GM12875 (cell line): ENCODE results near the gene UBE2F.
"Not testable (repeated sequence)": the region's sequence is repeated elsewhere in the genome, so short reads cannot be mapped to it uniquely, and the experiment has no call there.

Experiments used
- H3K4me3 ChIP-seq: one replicate; pipeline ENCODE4 v1.5.1; 2011; ENCODE audit warnings: low read depth, low read length, control low read depth
- TF ChIP-seq, protein P1 (sequence below): IDR thresholded peaks from 2 replicates; pipeline ENCODE4 v1.5.1; 2011; ENCODE audit warnings: low read depth, mild to moderate bottlenecking, control low read depth, inconsistent platforms, low read length, moderate library complexity, borderline replicate concordance; ENCODE audit not compliant: insufficient read depth

Gene UBE2F

DNA sequence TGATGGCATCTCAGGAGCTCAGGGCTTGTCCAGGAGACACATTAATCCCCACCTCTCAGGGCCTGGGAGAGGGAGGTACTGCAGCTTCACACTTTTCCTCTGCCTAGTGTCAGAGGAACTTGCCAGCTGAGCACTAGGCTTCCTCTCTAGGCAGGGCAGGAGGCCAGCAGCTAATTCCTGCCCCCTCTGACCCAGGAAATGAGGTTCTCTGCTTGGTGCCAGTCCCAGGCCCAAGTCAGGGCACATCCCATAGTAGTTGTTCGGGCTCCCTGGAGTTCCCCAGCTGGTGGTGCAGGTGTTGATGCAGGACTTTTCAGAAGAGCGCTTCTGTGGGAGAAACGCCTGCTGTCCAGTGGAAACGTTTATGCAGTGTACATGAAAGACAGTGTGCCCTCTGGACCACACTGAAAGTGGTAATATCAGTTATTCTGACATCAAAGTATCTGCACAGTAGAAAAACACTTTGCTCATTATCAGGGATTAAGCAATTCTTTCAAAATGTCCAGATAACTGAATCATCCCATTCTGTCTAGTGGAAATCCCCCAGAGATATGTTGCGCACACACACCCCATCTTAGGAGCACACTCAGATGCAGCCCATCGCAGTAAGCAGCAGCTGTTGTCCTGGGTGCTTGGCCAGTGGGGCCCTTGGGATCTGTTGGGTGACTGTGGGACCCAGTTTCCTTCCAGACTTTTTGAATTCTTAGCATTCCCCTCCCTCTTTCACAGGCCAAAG, 76.2 kb downstream of the UBE2F start:
- H3K4me3 ChIP-seq = no peak overlapping the region
- TF ChIP-seq, protein P1, sequence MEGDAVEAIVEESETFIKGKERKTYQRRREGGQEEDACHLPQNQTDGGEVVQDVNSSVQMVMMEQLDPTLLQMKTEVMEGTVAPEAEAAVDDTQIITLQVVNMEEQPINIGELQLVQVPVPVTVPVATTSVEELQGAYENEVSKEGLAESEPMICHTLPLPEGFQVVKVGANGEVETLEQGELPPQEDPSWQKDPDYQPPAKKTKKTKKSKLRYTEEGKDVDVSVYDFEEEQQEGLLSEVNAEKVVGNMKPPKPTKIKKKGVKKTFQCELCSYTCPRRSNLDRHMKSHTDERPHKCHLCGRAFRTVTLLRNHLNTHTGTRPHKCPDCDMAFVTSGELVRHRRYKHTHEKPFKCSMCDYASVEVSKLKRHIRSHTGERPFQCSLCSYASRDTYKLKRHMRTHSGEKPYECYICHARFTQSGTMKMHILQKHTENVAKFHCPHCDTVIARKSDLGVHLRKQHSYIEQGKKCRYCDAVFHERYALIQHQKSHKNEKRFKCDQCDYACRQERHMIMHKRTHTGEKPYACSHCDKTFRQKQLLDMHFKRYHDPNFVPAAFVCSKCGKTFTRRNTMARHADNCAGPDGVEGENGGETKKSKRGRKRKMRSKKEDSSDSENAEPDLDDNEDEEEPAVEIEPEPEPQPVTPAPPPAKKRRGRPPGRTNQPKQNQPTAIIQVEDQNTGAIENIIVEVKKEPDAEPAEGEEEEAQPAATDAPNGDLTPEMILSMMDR = no peak

DNA sequence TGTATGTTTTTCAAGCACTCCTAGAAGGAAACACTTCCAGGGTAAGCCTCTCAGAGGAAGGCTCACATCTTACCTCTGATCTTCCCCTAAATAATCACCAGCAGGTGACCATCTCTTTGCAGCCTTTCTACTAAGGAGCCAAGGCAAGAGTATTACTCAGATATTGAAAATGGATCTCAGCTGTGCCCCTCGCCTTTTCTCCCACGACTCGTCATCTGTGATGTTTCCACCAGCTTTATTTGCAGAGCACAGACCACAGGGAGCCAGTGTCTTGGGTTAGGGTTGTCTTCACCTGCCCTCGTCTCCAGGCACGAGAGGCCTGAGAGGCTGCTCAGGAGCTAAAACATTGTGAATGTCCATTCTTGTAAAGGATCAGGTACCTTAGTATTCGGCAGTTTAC, 77.0 kb downstream of the UBE2F start:
- TF ChIP-seq, protein P1 = no peak
- H3K4me3 ChIP-seq = no peak overlapping the region

DNA sequence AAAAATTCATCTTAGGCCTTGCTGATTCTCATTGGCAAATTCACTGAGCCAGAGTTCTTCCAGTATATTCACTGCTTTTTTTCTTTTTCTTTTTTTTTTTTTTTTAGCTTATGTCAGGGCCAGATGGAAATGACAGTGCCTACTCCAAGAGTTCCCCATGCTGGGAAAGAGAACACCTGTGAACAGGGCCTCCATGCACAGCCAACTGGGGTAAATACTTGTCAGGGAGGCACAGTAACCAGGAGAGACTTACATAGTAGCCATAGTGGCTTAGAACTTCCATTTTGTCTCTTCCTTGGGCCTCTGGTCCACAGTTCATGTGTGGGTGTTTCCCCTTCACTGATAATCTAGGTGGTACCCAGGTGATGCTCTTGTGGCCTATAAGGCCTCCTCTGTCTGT, 78.8 kb downstream of the UBE2F start:
- TF ChIP-seq, protein P1 = no peak
- no peak overlapping the region for H3K4me3 ChIP-seq

DNA sequence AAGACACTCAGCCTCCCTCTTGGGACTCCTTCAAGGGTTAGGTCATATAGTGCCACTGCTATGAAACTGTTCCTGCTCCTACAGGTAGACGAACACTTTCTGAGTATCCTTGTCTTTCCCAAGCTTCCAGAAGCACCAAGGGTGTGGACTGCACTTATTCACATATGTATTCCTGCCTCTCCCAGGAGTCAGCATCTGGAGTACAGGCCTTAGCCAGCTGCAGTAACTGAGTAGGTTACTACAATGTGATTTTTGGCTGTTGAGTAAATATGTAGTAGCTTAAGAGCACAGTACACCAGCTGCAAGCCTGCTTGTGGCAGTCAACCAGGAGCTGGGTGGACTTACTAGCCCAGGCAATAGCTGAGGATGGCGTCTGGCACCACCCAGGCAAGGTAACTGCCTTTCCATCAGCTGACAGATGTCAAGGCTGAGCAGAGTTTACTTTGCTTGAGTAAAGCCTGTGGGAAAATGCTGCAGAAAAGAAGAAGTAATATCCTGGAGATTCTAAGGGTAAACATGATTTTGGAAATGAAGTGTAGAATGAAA, 80.0 kb downstream of the UBE2F start:
- TF ChIP-seq, protein P1 = no peak
- no peak overlapping the region for H3K4me3 ChIP-seq

DNA sequence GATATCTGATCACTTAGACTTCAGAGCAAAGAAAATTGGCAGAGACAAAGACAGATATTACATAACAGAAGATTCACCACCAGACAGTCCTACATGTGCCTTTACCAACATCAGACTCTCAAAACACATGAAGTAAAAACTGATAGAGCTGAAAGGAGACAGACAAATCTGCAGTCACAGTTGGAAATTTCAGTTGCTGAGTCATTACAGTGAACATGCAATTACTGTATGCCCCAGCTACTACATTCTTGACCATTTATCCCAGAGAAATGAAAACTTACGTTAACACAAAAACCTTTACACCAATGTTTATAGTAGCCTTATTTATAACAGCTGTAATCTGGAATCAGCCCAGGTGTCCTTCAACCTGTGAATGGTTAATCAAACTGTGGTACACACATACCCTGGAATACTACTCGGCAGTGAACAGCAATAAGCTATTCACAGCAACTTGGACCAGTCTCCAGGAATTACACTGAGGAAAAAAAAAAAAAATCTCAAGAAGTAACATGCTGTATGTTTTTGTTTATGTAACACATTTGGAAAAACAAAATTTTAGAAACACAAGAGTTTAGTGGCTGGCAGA, 86.5 kb downstream of the UBE2F start:
- H3K4me3 ChIP-seq = no peak overlapping the region
- TF ChIP-seq, protein P1 = no peak

DNA sequence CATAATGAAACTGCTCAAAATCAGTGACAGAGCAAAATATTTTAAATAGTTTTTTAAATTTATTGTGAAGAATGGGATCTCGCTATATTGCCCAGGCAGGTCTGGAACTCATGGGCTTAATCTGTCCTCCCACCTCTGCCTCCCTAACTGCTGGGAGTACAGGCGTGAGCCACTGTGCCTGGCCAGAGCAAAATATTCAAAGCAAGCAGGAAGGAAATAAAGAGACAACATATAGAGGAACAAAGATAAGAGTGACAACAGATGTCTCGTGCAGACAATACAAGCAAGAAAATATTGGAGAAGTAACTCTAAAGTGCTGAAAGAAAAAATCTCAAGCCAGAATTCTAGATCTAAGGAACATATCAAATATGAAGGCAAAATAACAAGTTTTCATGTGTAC, 89.0 kb downstream of the UBE2F start:
- no peak overlapping the region for H3K4me3 ChIP-seq
- TF ChIP-seq, protein P1 = no peak

DNA sequence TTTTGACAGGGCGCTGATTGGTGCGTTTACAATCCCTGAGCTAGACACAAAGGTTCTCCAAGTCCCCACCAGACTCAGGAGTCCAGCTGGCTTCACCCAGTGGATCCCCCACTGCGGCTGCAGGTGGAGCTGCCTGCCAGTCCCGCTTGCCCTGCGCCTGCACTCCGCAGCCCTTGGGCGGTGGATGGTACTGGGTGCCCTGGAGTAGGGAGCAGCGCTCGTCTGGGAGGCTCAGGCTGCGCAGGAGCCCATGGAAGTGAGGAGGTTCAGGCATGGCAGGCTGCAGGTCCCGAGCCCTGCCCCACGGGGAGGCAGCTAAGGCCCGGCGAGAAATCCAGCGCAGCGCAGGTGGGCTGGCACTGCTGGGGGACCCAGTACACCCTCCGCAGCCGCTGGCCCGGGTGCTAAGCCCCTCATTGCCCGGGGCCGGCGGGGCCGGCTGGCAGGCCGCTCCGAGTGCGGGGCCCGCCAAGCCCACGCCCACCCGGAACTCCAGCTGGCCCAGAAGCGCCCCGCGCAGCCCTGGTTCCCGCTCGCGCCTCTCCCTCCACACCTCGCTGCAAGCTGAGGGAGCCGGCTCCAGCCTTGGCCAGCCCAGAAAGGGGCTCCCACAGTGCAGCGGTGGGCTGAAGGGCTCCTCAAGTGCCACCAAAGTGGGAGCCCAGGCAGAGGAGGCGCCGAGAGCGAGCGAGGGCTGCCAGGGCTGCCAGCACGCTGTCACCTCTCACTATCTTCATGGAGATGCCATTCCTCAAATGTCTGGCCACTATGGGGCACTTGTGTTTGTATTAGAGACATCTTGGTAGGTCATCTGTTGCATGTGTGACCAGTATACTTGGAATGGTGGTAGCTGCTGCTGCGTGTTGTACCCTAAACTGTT, 91.1 kb downstream of the UBE2F start:
- not testable (repeated sequence) for H3K4me3 ChIP-seq
